SK-N-SH treated with all-trans-retinoic acid at 6 μM for 48 hours (cell line): ENCODE data around the gene SLC4A11.

Source experiments
- ATAC-seq: fragments of 200-7000 bp; cut with Tn5 transposase; 3 replicates; pipeline ENCODE4 v1.9.1; 2020; ENCODE audit warnings: mild to moderate bottlenecking, moderate library complexity
- BACH2 ChIP-seq: fragments of 250-450 bp; sonication (Bioruptor Pico); IDR thresholded peaks from 2 replicates; pipeline ENCODE4 v1.9.0; 2021; ENCODE audit warnings: mild to moderate bottlenecking, borderline replicate concordance
- CREB5 ChIP-seq: fragments of 250-450 bp; sonication (Bioruptor Pico); IDR thresholded peaks from 2 replicates; pipeline ENCODE4 v1.5.1; 2020; ENCODE audit warnings: low read depth, mild to moderate bottlenecking, moderate library complexity
- CSRNP3 ChIP-seq: fragments of 250-450 bp; sonication (Bioruptor Pico); IDR thresholded peaks from 2 replicates; pipeline ENCODE4 v1.5.1; 2021; ENCODE audit warnings: mild to moderate bottlenecking, moderate library complexity
- ESRRG ChIP-seq: fragments of 250-450 bp; sonication (Bioruptor Pico); IDR thresholded peaks from 2 replicates; pipeline ENCODE4 v1.6.1; 2021; ENCODE audit warnings: mild to moderate bottlenecking
- GLIS3 ChIP-seq: fragments of 250-450 bp; sonication (Bioruptor Pico); IDR thresholded peaks from 2 replicates; pipeline ENCODE4 v1.5.0; 2020; ENCODE audit warnings: mild to moderate bottlenecking, moderate library complexity
- ISL1 ChIP-seq: fragments of 250-450 bp; sonication (Bioruptor Pico); IDR thresholded peaks from 2 replicates; pipeline ENCODE4 v2.1.2; 2022; ENCODE audit warnings: mild to moderate bottlenecking, moderate library complexity
- OSR1 ChIP-seq: fragments of 250-450 bp; sonication (Bioruptor Pico); IDR thresholded peaks from 2 replicates; pipeline ENCODE4 v1.8.0; 2022; ENCODE audit warnings: moderate library complexity, mild to moderate bottlenecking, inconsistent platforms
- PATZ1 ChIP-seq: fragments of 250-450 bp; sonication (Bioruptor Pico); IDR thresholded peaks from 2 replicates; pipeline ENCODE4 v1.8.0; 2020; ENCODE audit warnings: mild to moderate bottlenecking, moderate library complexity, borderline replicate concordance
- POU6F1 ChIP-seq: fragments of 250-450 bp; sonication (Bioruptor Pico); IDR thresholded peaks from 2 replicates; pipeline ENCODE4 v1.8.0; 2021; ENCODE audit warnings: low read depth, mild to moderate bottlenecking, moderate library complexity, borderline replicate concordance
- PPARA ChIP-seq: fragments of 250-450 bp; sonication (Bioruptor Pico); IDR thresholded peaks from 2 replicates; pipeline ENCODE4 v1.5.0; 2020; ENCODE audit warnings: mild to moderate bottlenecking, borderline replicate concordance
- RARB ChIP-seq: fragments of 250-450 bp; sonication (Bioruptor Pico); IDR thresholded peaks from 2 replicates; pipeline ENCODE4 v1.8.0; 2021; ENCODE audit warnings: mild to moderate bottlenecking, moderate library complexity
- SNAI2 ChIP-seq: fragments of 250-450 bp; sonication (Bioruptor Pico); IDR thresholded peaks from 2 replicates; pipeline ENCODE4 v1.5.0; 2020; ENCODE audit warnings: mild to moderate bottlenecking, moderate library complexity
- TCF4 ChIP-seq: fragments of 250-450 bp; sonication (Bioruptor Pico); IDR thresholded peaks from 2 replicates; pipeline ENCODE4 v1.8.0; 2021; ENCODE audit warnings: mild to moderate bottlenecking, moderate library complexity, borderline replicate concordance
- TSHZ2 ChIP-seq: fragments of 250-450 bp; sonication (Bioruptor Pico); IDR thresholded peaks from 2 replicates; pipeline ENCODE4 v1.5.0; 2020; ENCODE audit warnings: mild to moderate bottlenecking, moderate library complexity
- ZC3H10 ChIP-seq: fragments of 250-450 bp; sonication (Bioruptor Pico); IDR thresholded peaks from 2 replicates; pipeline ENCODE4 v1.5.1; 2021; ENCODE audit warnings: mild to moderate bottlenecking, moderate library complexity
- ZFP3 ChIP-seq: fragments of 250-450 bp; sonication (Bioruptor Pico); IDR thresholded peaks from 2 replicates; pipeline ENCODE4 v1.5.0; 2020; ENCODE audit warnings: mild to moderate bottlenecking, moderate library complexity
- ZNF565 ChIP-seq: fragments of 450-650 bp; formaldehyde crosslinking; conservative IDR thresholded peaks from 2 replicates; pipeline ENCODE4 v1.5.0; 2020; ENCODE audit warnings: low read depth, mild to moderate bottlenecking, moderate library complexity
- ZNF70 ChIP-seq: fragments of 450-650 bp; formaldehyde crosslinking; IDR thresholded peaks from 2 replicates; pipeline ENCODE4 v1.5.0; 2020; ENCODE audit warnings: mild to moderate bottlenecking, moderate library complexity

SLC4A11 gene

GRCh38 chr20:3195590-3196237 is 43.3 kb downstream of the SLC4A11 start:
- no peak for ATAC-seq
- no peak for TF ChIP-seq PATZ1
- TF ChIP-seq ISL1 = no peak
- TF ChIP-seq OSR1 = no peak
- TF ChIP-seq ZNF565 (CRISPR knock-in tag) = no peak
- TF ChIP-seq CREB5 (CRISPR knock-in tag) = no peak
- TF ChIP-seq POU6F1 (CRISPR knock-in tag) = no peak
- no peak for TF ChIP-seq ESRRG (CRISPR knock-in tag)
- TF ChIP-seq ZC3H10 (CRISPR knock-in tag) = no peak
- no peak for TF ChIP-seq ZFP3 (CRISPR knock-in tag)
- TF ChIP-seq RARB = no peak
- TF ChIP-seq TCF4 = no peak
- TF ChIP-seq TSHZ2 (CRISPR knock-in tag) = no peak
- no peak for TF ChIP-seq CSRNP3 (CRISPR knock-in tag)
- no peak for TF ChIP-seq SNAI2 (CRISPR knock-in tag)
- no peak for TF ChIP-seq ZNF70 (CRISPR knock-in tag)
- no peak for TF ChIP-seq BACH2 (CRISPR knock-in tag)
- TF ChIP-seq GLIS3 = no peak

- TF ChIP-seq PATZ1 (no peak), RARB (no peak), PPARA (CRISPR knock-in tag) (no peak)
- no peak for ATAC-seq
Observed at GRCh38 chr20:3194617-3195280, 44.2 kb downstream of the SLC4A11 start.
